Endothelial cell of umbilical vein (primary cell): ENCODE measurements around the gene RIT2. TPM values are rescaled to one million over a fixed set of nuclear protein-coding genes. Genes with fewer than 3 reads are reported as not detected.

Experiments used
- BruUV-seq: library from RNA; stranded (reverse); fragments of 400-500 nt; replicated peaks from 2 replicates; lab custom pipeline; 2021; lab: Mats Ljungman, UMichigan
- CTCF ChIA-PET: fragments of 300-600, 350-600 bp; sonication (Branson Sonifier 250); formaldehyde crosslinking; loops from one replicate; lab custom pipeline; 2021; ENCODE audit warnings: antibody characterized with exemption, inconsistent platforms; lab: Charles Lee
- POLR2A ChIA-PET: fragments of 300-600, 350-600 bp; sonication (Branson Sonifier 250); formaldehyde crosslinking; loops from one replicate; lab custom pipeline; 2021; ENCODE audit warnings: antibody characterized with exemption, inconsistent platforms; lab: Charles Lee
- DNase-seq: peaks from one replicate; pipeline ENCODE4 v3.0.0-alpha.2; 2011; ENCODE audit warnings: low read depth, low spot score
- FAIRE-seq: peaks from 2 replicates; lab custom pipeline; 2011; peaks lifted over from hg19 to GRCh38; lab: Jason Lieb, UNC
- H2AFZ ChIP-seq: 2 replicates; pipeline ENCODE4 v1.6.0; 2012; ENCODE audit warnings: low read depth, low read length, control low read depth, inconsistent platforms
- H3K27ac ChIP-seq: 2 replicates; pipeline ENCODE4 v1.5.1; 2011; ENCODE audit warnings: low read depth, mild to moderate bottlenecking, control low read depth, low read length, moderate library complexity; ENCODE audit not compliant: insufficient read depth
- H3K27me3 ChIP-seq, 2 experiments: 2 replicates each; pipeline versions ENCODE4 v1.6.0 to v1.6.1; 2011; ENCODE audit warnings: low read length in 2 of 2, mixed read lengths in 1 of 2; ENCODE audit not compliant: control insufficient read depth in 2 of 2, insufficient read depth in 2 of 2
- H3K36me3 ChIP-seq, 2 experiments: 2 replicates in 1 of 2; 3 replicates in 1 of 2; pipeline ENCODE4 v1.5.1; 2011; ENCODE audit warnings: low read length in 2 of 2, mild to moderate bottlenecking in 1 of 2, moderate library complexity in 1 of 2; ENCODE audit not compliant: control insufficient read depth in 2 of 2, insufficient read depth in 2 of 2; ENCODE audit errors: extremely low read depth in 1 of 2
- H3K4me1 ChIP-seq: 3 replicates; pipeline ENCODE4 v1.5.1; 2011; ENCODE audit warnings: mild to moderate bottlenecking, low read length; ENCODE audit not compliant: control insufficient read depth, insufficient read depth; ENCODE audit errors: extremely low read depth
- H3K4me2 ChIP-seq: 2 replicates; pipeline ENCODE4 v1.6.1; 2011; ENCODE audit warnings: low read length, control low read depth, mixed read lengths; ENCODE audit not compliant: insufficient read depth
- H3K4me3 ChIP-seq, 3 experiments: fragments of 200-600 bp in 1 of 3; sonication (generic), shearing (Covaris generic) in 1 of 3; replicated peaks in 1 of 3; 2 replicates each; pipeline ENCODE4 v1.5.1; 2011 to 2016; ENCODE audit warnings: control low read depth in 3 of 3, low read length in 3 of 3, mild to moderate bottlenecking in 2 of 3, inconsistent platforms in 1 of 3, low read depth in 1 of 3, moderate library complexity in 1 of 3; ENCODE audit not compliant: insufficient read depth in 1 of 3
- H3K79me2 ChIP-seq: 2 replicates; pipeline ENCODE4 v1.6.0; 2012; ENCODE audit warnings: low read length, inconsistent platforms; ENCODE audit not compliant: control insufficient read depth, insufficient read depth
- H3K9ac ChIP-seq: replicated peaks from 2 replicates; pipeline ENCODE3; 2011; ENCODE audit warnings: low read length, control low read depth; ENCODE audit not compliant: insufficient read depth; ENCODE audit errors: extremely low read depth
- H3K9me1 ChIP-seq: replicated peaks from 3 replicates; pipeline ENCODE4 v1.6.0; 2011; ENCODE audit warnings: mild to moderate bottlenecking, low read length; ENCODE audit not compliant: control insufficient read depth, insufficient read depth; ENCODE audit errors: extremely low read depth
- H3K9me3 ChIP-seq: replicated peaks from 2 replicates; pipeline ENCODE4 v1.5.1; 2012; ENCODE audit warnings: low read length, inconsistent platforms; ENCODE audit not compliant: control insufficient read depth, insufficient read depth
- H4K20me1 ChIP-seq: replicated peaks from 2 replicates; pipeline ENCODE3; 2011; ENCODE audit warnings: mild to moderate bottlenecking, low read length; ENCODE audit not compliant: control insufficient read depth, insufficient read depth; ENCODE audit errors: extremely low read depth
- EZH2 ChIP-seq: IDR thresholded peaks from 2 replicates; pipeline ENCODE4 v1.6.1; 2012; ENCODE audit warnings: borderline replicate concordance, low read depth, mild to moderate bottlenecking, moderate library complexity, low read length, inconsistent platforms; ENCODE audit not compliant: severe bottlenecking
- FOS ChIP-seq: IDR thresholded peaks from 2 replicates; pipeline ENCODE4 v1.6.1; 2011; ENCODE audit warnings: mild to moderate bottlenecking, low read length, moderate library complexity, borderline replicate concordance; ENCODE audit not compliant: insufficient read depth
- GATA2 ChIP-seq: IDR thresholded peaks from 2 replicates; pipeline ENCODE4 v1.7.0; 2011; ENCODE audit warnings: low read depth, mild to moderate bottlenecking, moderate library complexity, mixed read lengths, low read length; ENCODE audit not compliant: insufficient read length, insufficient read depth
- JUN ChIP-seq: IDR thresholded peaks from 2 replicates; pipeline ENCODE4 v1.6.1; 2011; ENCODE audit warnings: borderline replicate concordance, low read depth; ENCODE audit not compliant: insufficient read length, insufficient read depth
- MYC ChIP-seq: IDR thresholded peaks from one replicate; pipeline ENCODE4 v1.6.1; 2011; ENCODE audit warnings: mild to moderate bottlenecking, low read depth, low read length
- POLR2A ChIP-seq: IDR thresholded peaks from 2 replicates; pipeline ENCODE4 v1.6.1; 2012; ENCODE audit warnings: low read depth, mild to moderate bottlenecking, control low read depth, low read length
- POLR2AphosphoS5 ChIP-seq: IDR thresholded peaks from 2 replicates; pipeline ENCODE4 v1.6.1; 2012; ENCODE audit warnings: low read depth, mild to moderate bottlenecking, control low read depth, low read length, moderate library complexity; ENCODE audit not compliant: insufficient read depth
- dilution Hi-C: fragments of 300-500 bp; cut with MboI; formaldehyde crosslinking; loops from one replicate; pipeline ENCODE4 v1.15.0; 2019; ENCODE audit warnings: low sequenced_read_pairs; ENCODE audit not compliant: extremely low pct_ligation_motif_present
- intact Hi-C: fragments of 100-400 bp; cut with micrococcal nuclease; formaldehyde crosslinking; loops from one replicate; pipeline ENCODE4 v1.10.0; 2022
- polyA plus RNA-seq, 4 experiments: library from polyadenylated mRNA; depleted of rRNA in 3 of 4; stranded (reverse) in 3 of 4; unstranded in 1 of 4; fragments of >200 nt; gene quantifications; 2 replicates each; pipeline versions ENCODE4 v1.2.1 to v1.2.3, GENCODE V29; 2011 to 2012; ENCODE audit warnings: missing spikeins in 1 of 4
- total RNA-seq: library from RNA; stranded (reverse); gene quantifications from 2 replicates; pipeline ENCODE4 v1.2.3, GENCODE V29; 2021
- TF ChIP-seq, protein P1 (sequence below): IDR thresholded peaks from 2 replicates; pipeline ENCODE4 v1.6.1; 2011; ENCODE audit not compliant: insufficient read depth, insufficient read length
- TF ChIP-seq, protein P2 (sequence below), 2 donors: IDR thresholded peaks; 1 replicate in 1 of 2; 2 replicates in 1 of 2; pipeline ENCODE4 v1.5.1; 2011; ENCODE audit warnings: low read length in 2 of 2, mild to moderate bottlenecking in 2 of 2, moderate library complexity in 2 of 2, control low read depth in 1 of 2, inconsistent platforms in 1 of 2, low read depth in 1 of 2; ENCODE audit not compliant: insufficient read depth in 1 of 2; ENCODE audit errors: extremely low read depth in 1 of 2

The RIT2 gene
- total and polyA plus RNA-seq, 2 donors (not counting 3 experiments of a cell fraction or from before 2014, with no cell fraction given) = not detected

- Histone ChIP-seq H3K4me2 (no peak overlapping the region), H2AFZ (no peak overlapping the region), H3K27me3 (no peaks in the 10 kb centered on the region), H4K20me1 (no peaks in the 10 kb centered on the region), H3K36me3 (no peaks in the 10 kb centered on the region), H3K4me1 (no peaks in the 10 kb centered on the region), H3K27ac (no peak overlapping the region), H3K9me1 (no peaks in the 10 kb centered on the region), H3K79me2 (no peaks in the 10 kb centered on the region), H3K9ac (no peak overlapping the region), H3K9me3 (no peaks in the 10 kb centered on the region), H3K4me3 (no peak overlapping the region)
- DNase-seq = no peak
- CTCF ChIA-PET = no interaction called here
- intact Hi-C loops = no loop called here
- TF ChIP-seq GATA2 (no peak), FOS (no peak), EZH2 (no peak), POLR2A (no peak), JUN (no peak), POLR2AphosphoS5 (no peak), MYC (no peak)
- TF ChIP-seq, protein P1, sequence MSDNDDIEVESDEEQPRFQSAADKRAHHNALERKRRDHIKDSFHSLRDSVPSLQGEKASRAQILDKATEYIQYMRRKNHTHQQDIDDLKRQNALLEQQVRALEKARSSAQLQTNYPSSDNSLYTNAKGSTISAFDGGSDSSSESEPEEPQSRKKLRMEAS = no peak
- TF ChIP-seq, protein P2, sequence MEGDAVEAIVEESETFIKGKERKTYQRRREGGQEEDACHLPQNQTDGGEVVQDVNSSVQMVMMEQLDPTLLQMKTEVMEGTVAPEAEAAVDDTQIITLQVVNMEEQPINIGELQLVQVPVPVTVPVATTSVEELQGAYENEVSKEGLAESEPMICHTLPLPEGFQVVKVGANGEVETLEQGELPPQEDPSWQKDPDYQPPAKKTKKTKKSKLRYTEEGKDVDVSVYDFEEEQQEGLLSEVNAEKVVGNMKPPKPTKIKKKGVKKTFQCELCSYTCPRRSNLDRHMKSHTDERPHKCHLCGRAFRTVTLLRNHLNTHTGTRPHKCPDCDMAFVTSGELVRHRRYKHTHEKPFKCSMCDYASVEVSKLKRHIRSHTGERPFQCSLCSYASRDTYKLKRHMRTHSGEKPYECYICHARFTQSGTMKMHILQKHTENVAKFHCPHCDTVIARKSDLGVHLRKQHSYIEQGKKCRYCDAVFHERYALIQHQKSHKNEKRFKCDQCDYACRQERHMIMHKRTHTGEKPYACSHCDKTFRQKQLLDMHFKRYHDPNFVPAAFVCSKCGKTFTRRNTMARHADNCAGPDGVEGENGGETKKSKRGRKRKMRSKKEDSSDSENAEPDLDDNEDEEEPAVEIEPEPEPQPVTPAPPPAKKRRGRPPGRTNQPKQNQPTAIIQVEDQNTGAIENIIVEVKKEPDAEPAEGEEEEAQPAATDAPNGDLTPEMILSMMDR (IDR thresholded peaks at IDR 0.05; ENCODE audit: extremely low read depth in 1 of 2, insufficient read depth in 1 of 2, low read depth in 1 of 2, low read length in 2 of 2) = no peak
- FAIRE-seq = no peak
- no TSS peak for BruUV-seq
- dilution Hi-C loops = no loop called here
- POLR2A ChIA-PET = no interaction called here
These were observed 71.9 kb downstream of the RIT2 start for GRCh38 chr18:43043626-43044025.
